Measurements from ENCODE around the gene RUNX2. TPM values are rescaled to one million over a fixed set of nuclear protein-coding genes. Genes with fewer than 3 reads are reported as not detected.
"Not testable (repeated sequence)": the region's sequence is repeated elsewhere in the genome, so short reads cannot be mapped to it uniquely, and the experiment has no call there.

RUNX2 gene
- polyA plus RNA-seq, 1 of the 3 experiments (the other 2 are of a cell fraction) = 4.4 TPM

DNA sequence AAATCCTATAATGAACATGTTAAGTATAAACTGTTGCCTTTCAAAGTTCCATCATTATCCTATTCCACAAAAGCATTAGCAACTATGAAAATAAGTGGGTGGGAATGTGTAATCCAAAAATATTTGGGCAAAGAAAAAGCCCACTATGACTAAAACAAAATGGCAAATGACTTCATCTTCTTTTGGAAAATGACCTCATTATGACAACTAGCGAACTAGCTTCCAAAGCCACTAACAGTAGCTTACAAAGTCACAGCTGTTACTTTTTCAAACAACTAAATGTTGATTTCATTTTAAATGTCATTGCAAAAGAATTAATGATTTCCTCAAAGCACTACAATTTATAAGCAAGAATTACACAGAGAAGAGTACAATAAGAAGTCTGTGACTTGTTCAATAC lies 49.8 kb upstream of the RUNX2 start:
- 100% methylated on average over 1 of the region's 1 CpG for WGBS (ENCODE audit: low lambda C conversion rate)
- H3K79me2 ChIP-seq (ENCODE audit: insufficient read depth) = no peaks in the 10 kb centered on the region
- H3K4me1 ChIP-seq (ENCODE audit: control insufficient read depth in 1 of 2, insufficient read depth in 2 of 2, low read depth in 1 of 2, low read length in 1 of 2) = no peaks in the 10 kb centered on the region
- no peak overlapping the region for H2AFZ ChIP-seq (ENCODE audit: low read depth)
- CTCF ChIA-PET = no interaction called here
- H3K4me3 ChIP-seq (ENCODE audit: low read depth in 2 of 2, low read length in 1 of 2) = no peak overlapping the region
- no peak overlapping the region for H3K9ac ChIP-seq
- H3K27ac ChIP-seq (ENCODE audit: low read depth in 2 of 2, low read length in 1 of 2) = no peak overlapping the region
- H3K4me2 ChIP-seq = no peak overlapping the region
- no peaks in the 10 kb centered on the region for H3K9me3 ChIP-seq
- H4K20me1 ChIP-seq (ENCODE audit: insufficient read depth) = no peaks in the 10 kb centered on the region
- no peak for DNase-seq
- POLR2A ChIA-PET = no interaction called here
- no peaks in the 10 kb centered on the region for H3K27me3 ChIP-seq (ENCODE audit: insufficient read depth)
- H3K36me3 ChIP-seq (replicated peaks in 1 of 2; ENCODE audit: control insufficient read depth in 1 of 2, insufficient read depth in 2 of 2, low read length in 1 of 2) = peaks cover 0 to 2% of the 10 kb centered on the region in 2 experiments
- TF ChIP-seq NFIC (IDR thresholded peaks at IDR 0.05; ENCODE audit: borderline replicate concordance) = no peak
- TF ChIP-seq TAF1 (IDR thresholded peaks at IDR 0.05; ENCODE audit: borderline replicate concordance, low read depth, low read length) = no peak
- no peak for TF ChIP-seq YY1 (IDR thresholded peaks at IDR 0.05; ENCODE audit: low read depth)
- no peak for TF ChIP-seq SIN3A (IDR thresholded peaks at IDR 0.05; ENCODE audit: borderline replicate concordance, low read depth, low read length)
- no peak for TF ChIP-seq CHD2 (IDR thresholded peaks at IDR 0.05; ENCODE audit: low read length, partially characterized antibody)
- TF ChIP-seq, protein P1, sequence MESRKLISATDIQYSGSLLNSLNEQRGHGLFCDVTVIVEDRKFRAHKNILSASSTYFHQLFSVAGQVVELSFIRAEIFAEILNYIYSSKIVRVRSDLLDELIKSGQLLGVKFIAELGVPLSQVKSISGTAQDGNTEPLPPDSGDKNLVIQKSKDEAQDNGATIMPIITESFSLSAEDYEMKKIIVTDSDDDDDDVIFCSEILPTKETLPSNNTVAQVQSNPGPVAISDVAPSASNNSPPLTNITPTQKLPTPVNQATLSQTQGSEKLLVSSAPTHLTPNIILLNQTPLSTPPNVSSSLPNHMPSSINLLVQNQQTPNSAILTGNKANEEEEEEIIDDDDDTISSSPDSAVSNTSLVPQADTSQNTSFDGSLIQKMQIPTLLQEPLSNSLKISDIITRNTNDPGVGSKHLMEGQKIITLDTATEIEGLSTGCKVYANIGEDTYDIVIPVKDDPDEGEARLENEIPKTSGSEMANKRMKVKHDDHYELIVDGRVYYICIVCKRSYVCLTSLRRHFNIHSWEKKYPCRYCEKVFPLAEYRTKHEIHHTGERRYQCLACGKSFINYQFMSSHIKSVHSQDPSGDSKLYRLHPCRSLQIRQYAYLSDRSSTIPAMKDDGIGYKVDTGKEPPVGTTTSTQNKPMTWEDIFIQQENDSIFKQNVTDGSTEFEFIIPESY (IDR thresholded peaks at IDR 0.05; ENCODE audit: borderline replicate concordance, low read depth) = no peak
- TF ChIP-seq, protein P2, sequence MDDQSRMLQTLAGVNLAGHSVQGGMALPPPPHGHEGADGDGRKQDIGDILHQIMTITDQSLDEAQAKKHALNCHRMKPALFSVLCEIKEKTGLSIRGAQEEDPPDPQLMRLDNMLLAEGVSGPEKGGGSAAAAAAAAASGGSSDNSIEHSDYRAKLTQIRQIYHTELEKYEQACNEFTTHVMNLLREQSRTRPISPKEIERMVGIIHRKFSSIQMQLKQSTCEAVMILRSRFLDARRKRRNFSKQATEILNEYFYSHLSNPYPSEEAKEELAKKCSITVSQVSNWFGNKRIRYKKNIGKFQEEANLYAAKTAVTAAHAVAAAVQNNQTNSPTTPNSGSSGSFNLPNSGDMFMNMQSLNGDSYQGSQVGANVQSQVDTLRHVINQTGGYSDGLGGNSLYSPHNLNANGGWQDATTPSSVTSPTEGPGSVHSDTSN (IDR thresholded peaks at IDR 0.05) = no peak
- TF ChIP-seq, protein P3, sequence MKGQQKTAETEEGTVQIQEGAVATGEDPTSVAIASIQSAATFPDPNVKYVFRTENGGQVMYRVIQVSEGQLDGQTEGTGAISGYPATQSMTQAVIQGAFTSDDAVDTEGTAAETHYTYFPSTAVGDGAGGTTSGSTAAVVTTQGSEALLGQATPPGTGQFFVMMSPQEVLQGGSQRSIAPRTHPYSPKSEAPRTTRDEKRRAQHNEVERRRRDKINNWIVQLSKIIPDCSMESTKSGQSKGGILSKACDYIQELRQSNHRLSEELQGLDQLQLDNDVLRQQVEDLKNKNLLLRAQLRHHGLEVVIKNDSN (IDR thresholded peaks at IDR 0.05; ENCODE audit: borderline replicate concordance, low read depth) = no peak
- TF ChIP-seq FOXM1 (IDR thresholded peaks at IDR 0.05; ENCODE audit: low read depth) = no peak
- TF ChIP-seq JUND (IDR thresholded peaks at IDR 0.05) = no peak
- TF ChIP-seq POLR2AphosphoS5 (IDR thresholded peaks at IDR 0.05; ENCODE audit: low read depth, low read length) = no peak
- H3K9me2 ChIP-seq = no peaks in the 10 kb centered on the region
- H3F3A ChIP-seq (replicated peaks; ENCODE audit: insufficient read depth) = no peaks in the 10 kb centered on the region

DNA sequence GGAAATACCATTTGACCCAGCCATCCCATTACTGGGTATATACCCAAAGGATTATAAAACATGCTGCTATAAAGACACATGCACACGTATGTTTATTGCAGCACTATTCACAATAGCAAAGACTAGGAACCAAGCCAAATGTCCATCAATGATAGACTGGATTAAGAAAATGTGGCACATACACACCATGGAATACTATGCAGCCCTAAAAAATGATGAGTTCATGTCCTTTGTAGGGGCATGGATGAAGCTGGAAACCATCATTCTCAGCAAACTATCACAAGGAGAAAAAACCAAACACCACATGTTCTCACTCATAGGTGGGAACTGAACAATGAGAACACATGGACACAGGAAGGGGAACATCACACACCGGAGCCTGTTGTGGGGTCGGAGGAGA lies 41.4 kb upstream of the RUNX2 start:
- H3K9ac ChIP-seq; H3K79me2 ChIP-seq (ENCODE audit: insufficient read depth); H3K36me3 ChIP-seq (replicated peaks in 1 of 2; ENCODE audit: control insufficient read depth in 1 of 2, insufficient read depth in 2 of 2, low read length in 1 of 2); H4K20me1 ChIP-seq (ENCODE audit: insufficient read depth); H2AFZ ChIP-seq (ENCODE audit: low read depth); H3K27ac ChIP-seq (ENCODE audit: low read depth in 2 of 2, low read length in 1 of 2); H3K27me3 ChIP-seq (ENCODE audit: insufficient read depth); H3K4me1 ChIP-seq (ENCODE audit: control insufficient read depth in 1 of 2, insufficient read depth in 2 of 2, low read depth in 1 of 2, low read length in 1 of 2); DNase-seq; CTCF ChIA-PET; H3K9me2 ChIP-seq; H3F3A ChIP-seq (replicated peaks; ENCODE audit: insufficient read depth); H3K4me3 ChIP-seq (ENCODE audit: low read depth in 2 of 2, low read length in 1 of 2); H3K9me3 ChIP-seq; H3K4me2 ChIP-seq; POLR2A ChIA-PET: not testable (repeated sequence)
- WGBS (ENCODE audit: low lambda C conversion rate) = 82% methylated on average over 3 of the region's 3 CpGs
